IPS DF 4.7 (cell line): ENCODE results near the gene CLEC4A.
"Not testable (repeated sequence)": the region's sequence is repeated elsewhere in the genome, so short reads cannot be mapped to it uniquely, and the experiment has no call there.

Experiments used
- DNase-seq: peaks from one replicate; pipeline ENCODE4 v3.0.0-alpha.2; 2013; ENCODE audit warnings: low spot score; ENCODE audit errors: extremely low read depth

The CLEC4A gene

GRCh38 chr12:8123124-8123912, at the start of gene CLEC4A:
Gene CLEC4A, plus strand, starts transcription at chr12:8123617. Its CDS starts 262 bp downstream, at chr12:8123879.
- DNase-seq = no peak

- DNase-seq = no peak
These were observed 47.5 kb upstream of the CLEC4A start for GRCh38 chr12:8075935-8076334.

- no peak for DNase-seq
These were observed 47.1 kb upstream of the CLEC4A start for GRCh38 chr12:8076366-8076765.

GRCh38 chr12:8077207-8077606, 46.2 kb upstream of the CLEC4A start:
- no peak for DNase-seq

GRCh38 chr12:8078398-8078797, 45.0 kb upstream of the CLEC4A start:
- no peak for DNase-seq

- no peak for DNase-seq
These were observed 44.5 kb upstream of the CLEC4A start for GRCh38 chr12:8078916-8079315.

GRCh38 chr12:8080120-8080519, 43.3 kb upstream of the CLEC4A start:
- DNase-seq = no peak

GRCh38 chr12:8081251-8081920, 42.0 kb upstream of the CLEC4A start:
- no peak for DNase-seq

- DNase-seq = no peak
These were observed 40.7 kb upstream of the CLEC4A start for GRCh38 chr12:8082808-8083100.

GRCh38 chr12:8084351-8084750, 39.1 kb upstream of the CLEC4A start:
- DNase-seq = not testable (repeated sequence)

GRCh38 chr12:8087666-8088065, 35.8 kb upstream of the CLEC4A start:
- no peak for DNase-seq

GRCh38 chr12:8088574-8088973, 34.8 kb upstream of the CLEC4A start:
- DNase-seq = no peak

GRCh38 chr12:8089277-8089676, 34.1 kb upstream of the CLEC4A start:
- not testable (repeated sequence) for DNase-seq

- no peak for DNase-seq
These were observed 33.7 kb upstream of the CLEC4A start for GRCh38 chr12:8089716-8090115.

GRCh38 chr12:8093291-8093690, 30.1 kb upstream of the CLEC4A start:
- DNase-seq = no peak

- no peak for DNase-seq
These were observed 27.0 kb upstream of the CLEC4A start for GRCh38 chr12:8096281-8096915.

GRCh38 chr12:8099235-8099634, 24.2 kb upstream of the CLEC4A start:
- no peak for DNase-seq

GRCh38 chr12:8108808-8109398, 14.5 kb upstream of the CLEC4A start:
- DNase-seq = peak; percentile 72

- DNase-seq = not testable (repeated sequence)
These were observed 10.3 kb upstream of the CLEC4A start for GRCh38 chr12:8113117-8113516.

GRCh38 chr12:8120072-8120713, 3.2 kb upstream of the CLEC4A start:
- DNase-seq = no peak

- no peak for DNase-seq
These were observed 3.7 kb downstream of the CLEC4A start for GRCh38 chr12:8127138-8127537.
